ENCODE results near the gene CARTPT. TPM values are rescaled to one million over a fixed set of nuclear protein-coding genes. Genes with fewer than 3 reads are reported as not detected.

CARTPT gene
- total RNA-seq, 1 experiment from 2014 or later: not detected

GRCh38 chr5:71700803-71701202, 18.3 kb upstream of the CARTPT start:
- no peaks in the 10 kb centered on the region for H3K9me3 Mint-ChIP-seq (ENCODE audit: unreplicated experiment)
- TF ChIP-seq CTCF (IDR thresholded peaks at IDR 0.05; ENCODE audit: unreplicated experiment): no peak
- no peak for DNase-seq (ENCODE audit: unreplicated experiment)
- BruUV-seq (replicated peaks): no TSS peak
- no peak overlapping the region for H3K27ac Mint-ChIP-seq (ENCODE audit: low read depth, unreplicated experiment)
- no peaks in the 10 kb centered on the region for H3K4me1 Mint-ChIP-seq (ENCODE audit: insufficient read depth, unreplicated experiment)
- ChIA-PET CTCF (no interaction called here), POLR2A (no interaction called here)
- no peaks in the 10 kb centered on the region for H3K36me3 Mint-ChIP-seq (ENCODE audit: insufficient read depth, unreplicated experiment)
- intact Hi-C loops (cut with micrococcal nuclease): no loop called here
- peaks cover 81% of the 10 kb centered on the region for H3K27me3 Mint-ChIP-seq (ENCODE audit: insufficient read depth, unreplicated experiment)
- no peak overlapping the region for H3K4me3 Mint-ChIP-seq (ENCODE audit: unreplicated experiment)

GRCh38 chr5:71701407-71701806, 17.7 kb upstream of the CARTPT start:
- ChIA-PET CTCF (no interaction called here), POLR2A (no interaction called here)
- Mint-ChIP-seq H3K4me1 (ENCODE audit: insufficient read depth, unreplicated experiment) (no peaks in the 10 kb centered on the region), H3K36me3 (ENCODE audit: insufficient read depth, unreplicated experiment) (no peaks in the 10 kb centered on the region), H3K27ac (ENCODE audit: low read depth, unreplicated experiment) (no peak overlapping the region), H3K27me3 (ENCODE audit: insufficient read depth, unreplicated experiment) (peaks cover 81% of the 10 kb centered on the region), H3K4me3 (ENCODE audit: unreplicated experiment) (no peak overlapping the region), H3K9me3 (ENCODE audit: unreplicated experiment) (no peaks in the 10 kb centered on the region)
- TF ChIP-seq CTCF (IDR thresholded peaks at IDR 0.05; ENCODE audit: unreplicated experiment): no peak
- DNase-seq (ENCODE audit: unreplicated experiment): no peak
- BruUV-seq (replicated peaks): no TSS peak
- intact Hi-C loops (cut with micrococcal nuclease): no loop called here

GRCh38 chr5:71703941-71704340, 15.1 kb upstream of the CARTPT start:
- Mint-ChIP-seq H3K36me3 (ENCODE audit: insufficient read depth, unreplicated experiment) (no peaks in the 10 kb centered on the region), H3K9me3 (ENCODE audit: unreplicated experiment) (no peaks in the 10 kb centered on the region), H3K27me3 (ENCODE audit: insufficient read depth, unreplicated experiment) (peaks cover 91% of the 10 kb centered on the region), H3K27ac (ENCODE audit: low read depth, unreplicated experiment) (no peak overlapping the region), H3K4me1 (ENCODE audit: insufficient read depth, unreplicated experiment) (no peaks in the 10 kb centered on the region), H3K4me3 (ENCODE audit: unreplicated experiment) (no peak overlapping the region)
- ChIA-PET POLR2A (no interaction called here), CTCF (interaction anchor here (0.7 kb wide), 1 partner anchor 19 kb away, joined by 3 read pairs; no protein-coding TSS in a partner anchor)
- intact Hi-C loops (cut with micrococcal nuclease): no loop called here
- DNase-seq (ENCODE audit: unreplicated experiment): no peak
- no peak for TF ChIP-seq CTCF (IDR thresholded peaks at IDR 0.05; ENCODE audit: unreplicated experiment)
- BruUV-seq (replicated peaks): no TSS peak

GRCh38 chr5:71705421-71705820, 13.7 kb upstream of the CARTPT start:
- intact Hi-C loops (cut with micrococcal nuclease): no loop called here
- H3K27ac Mint-ChIP-seq (ENCODE audit: low read depth, unreplicated experiment): no peak overlapping the region
- TF ChIP-seq CTCF (IDR thresholded peaks at IDR 0.05; ENCODE audit: unreplicated experiment): no peak
- H3K36me3 Mint-ChIP-seq (ENCODE audit: insufficient read depth, unreplicated experiment): no peaks in the 10 kb centered on the region
- H3K4me3 Mint-ChIP-seq (ENCODE audit: unreplicated experiment): no peak overlapping the region
- H3K4me1 Mint-ChIP-seq (ENCODE audit: insufficient read depth, unreplicated experiment): no peaks in the 10 kb centered on the region
- CTCF ChIA-PET: interaction anchor here (0.7 kb wide), 1 partner anchor 1297 kb away, joined by 3 read pairs; no protein-coding TSS in a partner anchor
- no peaks in the 10 kb centered on the region for H3K9me3 Mint-ChIP-seq (ENCODE audit: unreplicated experiment)
- POLR2A ChIA-PET: no interaction called here
- no TSS peak for BruUV-seq (replicated peaks)
- H3K27me3 Mint-ChIP-seq (ENCODE audit: insufficient read depth, unreplicated experiment): peaks cover 100% of the 10 kb centered on the region
- DNase-seq (ENCODE audit: unreplicated experiment): no peak

Data from MCF 10A (cell line).